Naive thymus-derived CD4-positive, alpha-beta T cell (primary cell): ENCODE data around the gene CERS6. TPM values are rescaled to one million over a fixed set of nuclear protein-coding genes. Genes with fewer than 3 reads are reported as not detected.

Source experiments
- ATAC-seq: fragments of 150-1000 bp; cut with Tn5 transposase; 2 replicates; pipeline ENCODE4 v1.10.0; 2021; ENCODE audit warnings: mild to moderate bottlenecking, moderate library complexity
- CTCF ChIA-PET: fragments of 350-600 bp; sonication (Branson Sonifier 250); formaldehyde crosslinking; loops from one replicate; lab custom pipeline; 2021; ENCODE audit warnings: antibody characterized with exemption; lab: Charles Lee
- POLR2A ChIA-PET: fragments of 350-600 bp; sonication (Branson Sonifier 250); formaldehyde crosslinking; loops from one replicate; lab custom pipeline; 2021; ENCODE audit warnings: antibody characterized with exemption, inconsistent platforms; lab: Charles Lee
- DNase-seq, 9 donors: peaks; one replicate each; pipeline versions ENCODE4 v3.0.0 to v3.0.0-alpha.2; 2020 to 2022; ENCODE audit warnings: mixed read lengths in 1 of 9
- H3K27ac ChIP-seq: one replicate; pipeline ENCODE4 v1.7.0; 2013; ENCODE audit warnings: mild to moderate bottlenecking, low read depth, low read length, moderate library complexity
- H3K27me3 ChIP-seq, 2 donors: one replicate each; pipeline ENCODE4 v1.7.0; 2013; ENCODE audit warnings: low read length in 2 of 2, mild to moderate bottlenecking in 2 of 2, moderate library complexity in 2 of 2; ENCODE audit not compliant: control insufficient read depth in 2 of 2, insufficient read depth in 2 of 2
- H3K36me3 ChIP-seq, 3 experiments: 1 replicate in 2 of 3; 2 replicates in 1 of 3; pipeline ENCODE4 v1.7.0; 2013; ENCODE audit warnings: low read length in 3 of 3, mild to moderate bottlenecking in 3 of 3, moderate library complexity in 1 of 3; ENCODE audit not compliant: insufficient read depth in 3 of 3, control insufficient read depth in 2 of 3
- H3K4me1 ChIP-seq, 2 donors: one replicate each; pipeline ENCODE4 v1.7.0; 2013; ENCODE audit warnings: low read length in 2 of 2, mild to moderate bottlenecking in 2 of 2, moderate library complexity in 1 of 2; ENCODE audit not compliant: control insufficient read depth in 2 of 2, insufficient read depth in 2 of 2
- H3K4me3 ChIP-seq: 2 replicates; pipeline ENCODE4 v1.7.0; 2013; ENCODE audit warnings: mild to moderate bottlenecking, low read length
- H3K9me3 ChIP-seq, 3 experiments: 1 replicate in 2 of 3; 2 replicates in 1 of 3; pipeline ENCODE4 v1.7.0; 2013; ENCODE audit warnings: low read length in 3 of 3; ENCODE audit not compliant: control insufficient read depth in 2 of 3
- H3K27ac Mint-ChIP-seq, 9 donors: one replicate each; pipeline ENCODE4 v1.8.0; 2020 to 2022; ENCODE audit warnings: mixed read lengths in 9 of 9, mild to moderate bottlenecking in 8 of 9, moderate library complexity in 5 of 9, inconsistent platforms in 2 of 9
- H3K27me3 Mint-ChIP-seq, 5 donors: one replicate each; pipeline ENCODE4 v1.8.0; 2021 to 2022; ENCODE audit warnings: mixed read lengths in 5 of 5, mild to moderate bottlenecking in 1 of 5
- H3K36me3 Mint-ChIP-seq, 5 donors: one replicate each; pipeline ENCODE4 v1.8.0; 2020 to 2022; ENCODE audit warnings: mixed read lengths in 5 of 5, mild to moderate bottlenecking in 3 of 5, inconsistent platforms in 1 of 5
- H3K4me1 Mint-ChIP-seq, 7 donors: one replicate each; pipeline ENCODE4 v1.8.0; 2020 to 2022; ENCODE audit warnings: mixed read lengths in 7 of 7, mild to moderate bottlenecking in 3 of 7, inconsistent platforms in 1 of 7
- H3K4me3 Mint-ChIP-seq, 10 donors: one replicate each; pipeline ENCODE4 v1.8.0; 2020 to 2022; ENCODE audit warnings: mild to moderate bottlenecking in 10 of 10, mixed read lengths in 10 of 10, moderate library complexity in 6 of 10, inconsistent platforms in 2 of 10
- H3K9me3 Mint-ChIP-seq, 11 donors: one replicate each; pipeline ENCODE4 v1.8.0; 2020 to 2022; ENCODE audit warnings: mixed read lengths in 11 of 11, mild to moderate bottlenecking in 4 of 11, inconsistent platforms in 1 of 11, moderate library complexity in 1 of 11
- intact Hi-C, 2 donors: fragments of 100-400 bp; cut with micrococcal nuclease; formaldehyde crosslinking; loops; one replicate each; pipeline ENCODE4 v1.15.1; 2023
- polyA plus RNA-seq, 2 donors: library from polyadenylated mRNA; unstranded; fragments of 300-500 nt; fragmentation: Illumina TruSeq; gene quantifications; one replicate each; pipeline ENCODE4 v1.2.3, GENCODE V29; 2021
- total RNA-seq, 6 experiments: library from RNA in 5 of 6; stranded (reverse) in 5 of 6; gene quantifications; 1 replicate in 5 of 6; 2 replicates in 1 of 6; pipeline ENCODE4 v1.2.3 and lab custom pipeline; 2021 to 2026

CERS6 gene
- total and polyA plus RNA-seq, 7 experiments from 2014 or later: 9.1 to 28.4 (median 19.7) TPM

- DNase-seq (no peak), ATAC-seq (no peak)
- H3K36me3 ChIP-seq: no peaks in the 10 kb centered on the region
- H3K4me3 ChIP-seq: no peak overlapping the region
- intact Hi-C loops: no loop called here
- H3K4me1 ChIP-seq: no peaks in the 10 kb centered on the region
- no peaks in the 10 kb centered on the region for H3K36me3 Mint-ChIP-seq
- H3K9me3 Mint-ChIP-seq: peaks cover 0 to 2% (median 0%) of the 10 kb centered on the region in 11 donors
- CTCF ChIA-PET: no interaction called here
- H3K9me3 ChIP-seq: no peaks in the 10 kb centered on the region
- peaks cover 0 to 20% (median 0%) of the 10 kb centered on the region in 7 donors for H3K4me1 Mint-ChIP-seq
- H3K27me3 Mint-ChIP-seq: peaks cover 0 to 15% (median 0%) of the 10 kb centered on the region in 5 donors
- no peak overlapping the region for H3K4me3 Mint-ChIP-seq
- no peaks in the 10 kb centered on the region for H3K27me3 ChIP-seq
- POLR2A ChIA-PET: no interaction called here
- H3K27ac Mint-ChIP-seq: no peak overlapping the region
- no peak overlapping the region for H3K27ac ChIP-seq
Observed at GRCh38 chr2:168804214-168804613, 348.1 kb downstream of the CERS6 start.

GRCh38 chr2:168805615-168806014, 349.5 kb downstream of the CERS6 start:
- Histone ChIP-seq H3K4me3 (no peak overlapping the region), H3K27ac (no peak overlapping the region), H3K27me3 (no peaks in the 10 kb centered on the region), H3K36me3 (no peaks in the 10 kb centered on the region), H3K4me1 (no peaks in the 10 kb centered on the region), H3K9me3 (no peaks in the 10 kb centered on the region)
- peaks cover 0 to 17% (median 0%) of the 10 kb centered on the region in 5 donors for H3K27me3 Mint-ChIP-seq
- no peak overlapping the region for H3K27ac Mint-ChIP-seq
- H3K4me3 Mint-ChIP-seq: no peak overlapping the region
- intact Hi-C loops: no loop called here
- POLR2A ChIA-PET: no interaction called here
- H3K36me3 Mint-ChIP-seq: no peaks in the 10 kb centered on the region
- peaks cover 0 to 20% (median 0%) of the 10 kb centered on the region in 7 donors for H3K4me1 Mint-ChIP-seq
- CTCF ChIA-PET: no interaction called here
- no peak for ATAC-seq
- no peaks in the 10 kb centered on the region for H3K9me3 Mint-ChIP-seq
- DNase-seq: no peak

GRCh38 chr2:168809537-168809936, 353.5 kb downstream of the CERS6 start:
- H3K36me3 Mint-ChIP-seq: no peaks in the 10 kb centered on the region
- H3K4me1 Mint-ChIP-seq: no peaks in the 10 kb centered on the region
- Histone ChIP-seq H3K4me1 (no peaks in the 10 kb centered on the region), H3K36me3 (no peaks in the 10 kb centered on the region), H3K27ac (no peak overlapping the region), H3K4me3 (no peak overlapping the region), H3K27me3 (no peaks in the 10 kb centered on the region), H3K9me3 (no peaks in the 10 kb centered on the region)
- POLR2A ChIA-PET: no interaction called here
- no peak for ATAC-seq
- DNase-seq: no peak
- intact Hi-C loops: no loop called here
- H3K27ac Mint-ChIP-seq: no peak overlapping the region
- CTCF ChIA-PET: no interaction called here
- H3K9me3 Mint-ChIP-seq: peaks cover 0 to 2% (median 0%) of the 10 kb centered on the region in 11 donors
- peaks cover 0 to 23% (median 0%) of the 10 kb centered on the region in 5 donors for H3K27me3 Mint-ChIP-seq
- no peak overlapping the region for H3K4me3 Mint-ChIP-seq

DNA sequence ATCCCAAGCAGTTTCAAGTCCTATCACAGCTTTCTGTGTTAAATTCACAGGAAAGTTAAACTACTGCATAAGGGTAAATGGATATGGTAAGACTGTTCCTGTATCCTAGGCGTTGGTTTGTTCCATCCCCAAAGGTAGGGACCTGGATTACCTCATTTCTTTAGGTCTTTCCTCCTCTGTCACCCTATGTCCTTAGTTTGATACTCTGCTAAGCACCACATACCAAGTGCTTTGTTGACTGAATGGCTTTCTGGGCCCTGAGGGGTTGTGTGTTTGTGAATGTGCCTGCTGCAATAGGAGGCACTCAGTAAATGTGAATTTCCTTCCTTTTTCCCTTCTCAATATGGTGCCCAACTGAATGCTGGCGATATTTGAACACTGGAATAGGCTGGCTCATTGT, 354.2 kb downstream of the CERS6 start:
- intact Hi-C loops: no loop called here
- Histone ChIP-seq H3K4me1 (no peaks in the 10 kb centered on the region), H3K36me3 (no peaks in the 10 kb centered on the region), H3K27ac (no peak overlapping the region), H3K9me3 (no peaks in the 10 kb centered on the region), H3K27me3 (no peaks in the 10 kb centered on the region), H3K4me3 (no peak overlapping the region)
- Mint-ChIP-seq H3K9me3 (peaks cover 0 to 2% (median 0%) of the 10 kb centered on the region in 11 donors), H3K4me1 (no peaks in the 10 kb centered on the region), H3K36me3 (no peaks in the 10 kb centered on the region), H3K27me3 (peaks cover 0 to 20% (median 0%) of the 10 kb centered on the region in 5 donors), H3K4me3 (no peak overlapping the region), H3K27ac (no peak overlapping the region)
- no peak for ATAC-seq
- ChIA-PET CTCF (no interaction called here), POLR2A (no interaction called here)
- DNase-seq: no peak

GRCh38 chr2:168811696-168812095, 355.6 kb downstream of the CERS6 start:
- intact Hi-C loops: no loop called here
- no peaks in the 10 kb centered on the region for H3K27me3 ChIP-seq
- Mint-ChIP-seq H3K4me3 (no peak overlapping the region), H3K9me3 (peaks cover 0 to 2% (median 0%) of the 10 kb centered on the region in 11 donors), H3K27ac (no peak overlapping the region), H3K27me3 (peaks cover 0 to 18% (median 0%) of the 10 kb centered on the region in 5 donors), H3K36me3 (no peaks in the 10 kb centered on the region), H3K4me1 (no peaks in the 10 kb centered on the region)
- ChIA-PET CTCF (no interaction called here), POLR2A (no interaction called here)
- no peaks in the 10 kb centered on the region for H3K9me3 ChIP-seq
- no peak overlapping the region for H3K27ac ChIP-seq
- DNase-seq: no peak
- no peak for ATAC-seq
- H3K4me1 ChIP-seq: no peaks in the 10 kb centered on the region
- no peak overlapping the region for H3K4me3 ChIP-seq
- no peaks in the 10 kb centered on the region for H3K36me3 ChIP-seq

GRCh38 chr2:168814046-168814445, 358.0 kb downstream of the CERS6 start:
- Histone ChIP-seq H3K27ac (no peak overlapping the region), H3K9me3 (no peaks in the 10 kb centered on the region), H3K4me1 (no peaks in the 10 kb centered on the region), H3K4me3 (no peak overlapping the region), H3K36me3 (no peaks in the 10 kb centered on the region), H3K27me3 (no peaks in the 10 kb centered on the region)
- intact Hi-C loops: no loop called here
- H3K27me3 Mint-ChIP-seq: peaks cover 0 to 16% (median 0%) of the 10 kb centered on the region in 5 donors
- DNase-seq (no peak), ATAC-seq (no peak)
- no peaks in the 10 kb centered on the region for H3K36me3 Mint-ChIP-seq
- ChIA-PET POLR2A (no interaction called here), CTCF (no interaction called here)
- no peak overlapping the region for H3K4me3 Mint-ChIP-seq
- H3K9me3 Mint-ChIP-seq: peaks cover 0 to 2% (median 0%) of the 10 kb centered on the region in 11 donors
- no peak overlapping the region for H3K27ac Mint-ChIP-seq
- no peaks in the 10 kb centered on the region for H3K4me1 Mint-ChIP-seq
